GM21381 (cell line): ENCODE data around the gene EIF3A.

Source experiments
- ATAC-seq: cut with Tn5 transposase; IDR thresholded peaks from one replicate; pipeline ENCODE4 v1.9.1; 2021; ENCODE audit warnings: mild to moderate bottlenecking, moderate library complexity; ENCODE audit not compliant: unreplicated experiment

The EIF3A gene

GRCh38 chr10:119006451-119007210 lies 74.0 kb downstream of the EIF3A start:
- ATAC-seq = no peak

- no peak for ATAC-seq
Observed at GRCh38 chr10:119005362-119006043, 75.1 kb downstream of the EIF3A start.

GRCh38 chr10:119003572-119004289 lies 76.9 kb downstream of the EIF3A start:
- ATAC-seq = no peak

- ATAC-seq = no peak
Observed at GRCh38 chr10:119001717-119002500, 78.7 kb downstream of the EIF3A start.

DNA sequence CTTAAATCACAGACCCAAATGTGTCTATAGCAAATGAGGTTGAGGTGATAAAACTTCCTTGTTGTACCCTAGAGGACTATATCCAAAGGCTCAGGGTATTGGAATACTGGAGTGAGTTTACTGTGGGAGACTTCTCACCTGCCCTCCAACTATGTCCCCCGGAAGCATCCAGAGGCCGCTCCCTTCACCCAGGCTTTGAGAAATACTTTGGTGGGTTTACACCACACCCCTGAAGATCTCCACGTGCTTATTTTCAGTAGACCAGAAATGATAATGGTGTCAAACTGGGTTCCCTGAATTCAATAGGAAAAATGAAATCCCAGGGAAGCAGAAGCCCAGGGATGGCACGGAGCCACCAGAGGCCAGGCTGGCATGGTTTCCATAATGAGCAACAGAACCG lies 82.4 kb downstream of the EIF3A start:
- ATAC-seq = no peak

GRCh38 chr10:118997379-118997778 lies 83.2 kb downstream of the EIF3A start:
- ATAC-seq = no peak

GRCh38 chr10:118995739-118996138 lies 84.9 kb downstream of the EIF3A start:
- no peak for ATAC-seq

DNA sequence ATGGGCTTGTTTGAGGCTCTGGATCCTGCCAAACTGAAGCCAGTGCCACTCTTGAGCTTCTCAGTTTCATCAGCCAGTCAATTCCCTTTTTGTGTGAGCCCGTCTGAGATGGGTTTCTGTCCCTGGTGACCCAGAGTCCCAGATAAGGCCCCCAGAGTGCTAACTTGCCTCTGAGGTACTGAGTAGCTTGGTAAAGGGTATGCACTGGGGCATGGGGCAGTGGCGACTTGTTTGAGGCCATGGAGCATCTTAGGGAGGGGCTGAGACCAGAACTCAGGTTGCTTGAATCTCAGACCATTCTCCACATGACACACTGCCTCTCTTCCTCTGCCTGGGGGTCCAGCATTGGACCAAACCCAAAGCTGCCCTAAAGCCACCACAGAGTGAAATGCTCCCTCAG lies 86.3 kb downstream of the EIF3A start:
- no peak for ATAC-seq

DNA sequence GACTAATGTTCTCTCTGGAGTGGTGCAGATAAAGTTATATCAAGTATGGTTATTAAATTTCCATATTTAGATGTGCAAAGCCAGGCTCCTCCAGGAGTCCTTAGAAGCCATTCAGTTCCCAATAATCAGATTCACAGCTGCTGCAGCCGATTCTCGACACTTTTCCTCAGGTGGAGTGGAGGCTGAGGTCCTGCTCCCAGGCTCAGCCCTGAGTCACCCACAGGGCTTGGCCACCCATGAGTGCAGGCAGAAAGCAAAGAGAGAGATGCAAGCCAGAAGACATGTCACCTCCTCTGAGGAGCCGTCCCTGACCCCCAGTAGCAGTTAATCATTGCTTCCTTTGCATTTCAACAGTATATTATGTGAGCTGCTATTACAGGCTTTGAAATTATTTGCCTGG lies 87.4 kb downstream of the EIF3A start:
- ATAC-seq = no peak

- no peak for ATAC-seq
Observed at GRCh38 chr10:118992496-118992895, 88.1 kb downstream of the EIF3A start.

DNA sequence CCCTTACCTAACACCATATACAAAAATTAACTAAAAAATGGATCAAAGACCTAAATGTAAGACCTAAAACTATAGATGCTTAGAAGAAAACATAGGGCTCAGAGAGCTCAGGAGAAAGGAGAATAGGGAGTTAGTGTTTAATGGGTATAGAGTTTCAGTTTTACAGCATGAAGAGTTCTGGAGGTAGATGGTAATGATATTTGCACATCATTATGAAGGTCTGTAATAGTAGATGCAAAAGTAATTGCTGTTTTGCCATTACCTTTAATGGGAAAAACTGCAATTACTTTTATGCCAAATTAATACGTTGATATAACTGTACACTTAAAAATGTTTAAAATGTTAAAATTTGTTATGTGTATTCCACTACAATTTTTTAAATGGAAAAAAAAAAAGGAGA lies 90.3 kb downstream of the EIF3A start:
- ATAC-seq = no peak

DNA sequence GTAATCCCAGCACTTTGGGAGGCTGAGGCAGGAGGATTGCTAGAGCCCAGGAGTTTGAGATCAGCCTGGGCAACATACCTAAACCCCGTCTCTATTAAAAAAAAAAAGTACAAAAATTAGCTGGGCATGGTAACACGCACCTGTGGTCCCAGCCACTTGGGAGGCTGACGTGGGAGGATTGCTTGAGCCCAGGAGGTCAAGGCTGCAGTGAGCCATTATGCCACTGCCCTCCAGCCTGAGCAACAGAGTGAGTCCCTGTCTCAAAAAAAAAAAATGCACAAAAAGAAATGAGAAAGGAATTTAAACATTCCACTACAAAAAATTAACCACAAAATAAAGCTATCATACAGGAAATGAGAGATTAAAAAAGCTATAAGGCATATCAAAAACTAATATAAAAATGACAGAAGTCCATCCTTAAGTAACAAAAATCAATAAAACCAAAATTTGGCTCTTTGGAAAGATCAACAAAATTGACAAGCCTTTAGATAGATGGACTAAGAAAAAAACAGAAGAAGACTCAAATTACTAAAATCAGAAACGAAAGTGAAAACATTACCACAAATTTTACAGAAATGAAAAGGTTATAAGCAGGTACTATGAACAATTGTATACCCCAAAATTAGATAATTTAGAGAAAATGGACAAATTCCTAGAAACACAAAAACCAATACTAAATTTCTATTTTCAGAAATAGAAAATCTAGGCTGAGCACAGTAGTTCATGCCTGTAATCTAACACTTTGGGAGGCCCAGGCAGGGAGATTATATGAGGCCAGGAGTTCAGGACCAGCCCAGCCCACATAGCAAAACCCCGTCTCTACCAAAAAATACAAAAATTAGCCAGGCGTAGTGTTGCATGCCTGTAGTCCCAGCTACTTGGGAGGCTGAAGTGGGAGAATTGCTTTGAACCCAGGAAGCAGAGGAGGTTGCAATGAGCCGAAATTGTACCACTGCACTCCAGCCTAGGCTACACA lies 93.5 kb downstream of the EIF3A start:
- ATAC-seq = peak; percentile 81

- no peak for ATAC-seq
Observed at GRCh38 chr10:118985576-118985975, 95.0 kb downstream of the EIF3A start.
